B cell (primary cell): ENCODE data around the gene FGA. TPM values are rescaled to one million over a fixed set of nuclear protein-coding genes. Genes with fewer than 3 reads are reported as not detected.

ENCODE experiments used
- ATAC-seq: fragments of 200-7000 bp; cut with Tn5 transposase; one replicate; pipeline ENCODE4 v1.10.0; 2021; ENCODE audit warnings: low read depth, mild to moderate bottlenecking, moderate number of reproducible peaks, moderate library complexity
- CTCF ChIA-PET: fragments of 350-600 bp; sonication (Branson Sonifier 250); formaldehyde crosslinking; loops from one replicate; lab custom pipeline; 2021; ENCODE audit warnings: antibody characterized with exemption, inconsistent platforms; lab: Charles Lee
- POLR2A ChIA-PET: fragments of 350-600 bp; sonication (Branson Sonifier 250); formaldehyde crosslinking; loops from one replicate; lab custom pipeline; 2021; ENCODE audit warnings: antibody characterized with exemption; lab: Charles Lee
- DNase-seq: peaks from one replicate; pipeline ENCODE4 v3.0.0; 2013
- H2AFZ ChIP-seq: 2 replicates; pipeline ENCODE4 v1.6.1; 2012; ENCODE audit warnings: mild to moderate bottlenecking, low read depth, low read length; ENCODE audit not compliant: insufficient read depth, poor library complexity, severe bottlenecking
- H3K27ac ChIP-seq, 2 donors: 1 replicate in 1 of 2; 2 replicates in 1 of 2; pipeline ENCODE4 v1.5.1; 2012 to 2013; ENCODE audit warnings: low read length in 2 of 2, mild to moderate bottlenecking in 2 of 2, moderate library complexity in 1 of 2
- H3K27me3 ChIP-seq, 4 experiments: fragments of 200-600 bp in 1 of 4; sonication (generic) in 1 of 4; replicated peaks in 1 of 4; 1 replicate in 2 of 4; 2 replicates in 2 of 4; pipeline versions ENCODE4 v1.6.1 to v1.7.0; 2013 to 2016; ENCODE audit warnings: low read length in 3 of 4, mild to moderate bottlenecking in 2 of 4, mixed read lengths in 1 of 4, moderate library complexity in 1 of 4; ENCODE audit not compliant: insufficient read depth in 4 of 4, control insufficient read depth in 3 of 4; ENCODE audit errors: control extremely low read depth in 1 of 4
- H3K36me3 ChIP-seq, 2 experiments: replicated peaks in 1 of 2; 1 replicate in 1 of 2; 2 replicates in 1 of 2; pipeline versions ENCODE4 v1.6.1 to v1.7.1; 2013; ENCODE audit warnings: low read length in 1 of 2; ENCODE audit not compliant: insufficient read depth in 2 of 2, control insufficient read depth in 1 of 2; ENCODE audit errors: control extremely low read depth in 1 of 2, extremely low read depth in 1 of 2
- H3K4me1 ChIP-seq, 2 donors: fragments of 200-600 bp in 1 of 2; sonication (generic) in 1 of 2; 1 replicate in 1 of 2; 2 replicates in 1 of 2; pipeline versions ENCODE4 v1.5.1 to v1.6.1; 2013 to 2017; ENCODE audit warnings: low read length in 2 of 2; ENCODE audit not compliant: control insufficient read depth in 2 of 2, insufficient read depth in 2 of 2
- H3K4me2 ChIP-seq: replicated peaks from 2 replicates; pipeline ENCODE3; 2012; ENCODE audit warnings: mild to moderate bottlenecking, low read depth, low read length; ENCODE audit not compliant: poor library complexity, severe bottlenecking
- H3K4me3 ChIP-seq, 5 experiments: fragments of 200-600 bp in 1 of 5; sonication (generic) in 1 of 5; 1 replicate in 3 of 5; 2 replicates in 2 of 5; pipeline versions ENCODE4 v1.5.1 to v1.7.0; 2011 to 2016; ENCODE audit warnings: low read length in 4 of 5, mild to moderate bottlenecking in 4 of 5, low read depth in 2 of 5, control low read depth in 1 of 5, moderate library complexity in 1 of 5; ENCODE audit not compliant: insufficient read depth in 1 of 5; ENCODE audit errors: control extremely low read depth in 1 of 5, extremely low read depth in 1 of 5
- H3K79me2 ChIP-seq: fragments of 200-600 bp; sonication (generic); one replicate; pipeline ENCODE4 v1.6.0; 2016; ENCODE audit warnings: low read length; ENCODE audit not compliant: control insufficient read depth, insufficient read depth
- H3K9ac ChIP-seq: fragments of 200-600 bp; sonication (generic); 2 replicates; pipeline ENCODE4 v1.6.1; 2017; ENCODE audit warnings: mild to moderate bottlenecking, low read length, moderate library complexity
- H3K9me3 ChIP-seq, 3 donors: one replicate each; pipeline versions ENCODE4 v1.6.1 to v1.7.1; 2013; ENCODE audit warnings: low read length in 2 of 3; ENCODE audit not compliant: control insufficient read depth in 2 of 3, insufficient read depth in 1 of 3; ENCODE audit errors: control extremely low read depth in 1 of 3
- H4K20me1 ChIP-seq: 2 replicates; pipeline ENCODE4 v1.6.0; 2012; ENCODE audit warnings: mild to moderate bottlenecking, low read length; ENCODE audit not compliant: insufficient read depth, control insufficient read depth, poor library complexity, severe bottlenecking
- H3K27ac Mint-ChIP-seq: one replicate; pipeline ENCODE4 v1.8.0; 2021; ENCODE audit warnings: mixed read lengths
- H3K27me3 Mint-ChIP-seq: one replicate; pipeline ENCODE4 v1.8.0; 2021; ENCODE audit warnings: mixed read lengths
- H3K4me1 Mint-ChIP-seq: one replicate; pipeline ENCODE4 v1.8.0; 2021; ENCODE audit warnings: mixed read lengths
- H3K4me3 Mint-ChIP-seq: one replicate; pipeline ENCODE4 v1.8.0; 2021; ENCODE audit warnings: mixed read lengths
- H3K9me3 Mint-ChIP-seq: one replicate; pipeline ENCODE4 v1.8.0; 2022; ENCODE audit warnings: mixed read lengths; ENCODE audit not compliant: insufficient read depth
- EZH2 ChIP-seq: IDR thresholded peaks from 2 replicates; pipeline ENCODE4 v1.6.1; 2012; ENCODE audit warnings: borderline replicate concordance, low read depth, mild to moderate bottlenecking, moderate library complexity, low read length; ENCODE audit not compliant: insufficient read depth, poor library complexity, severe bottlenecking
- WGBS: methylation state at CpG from one replicate; pipeline ENCODE4 v1.1.5; 2013; ENCODE audit warnings: missing lambda C conversion rate; ENCODE audit not compliant: insufficient coverage; 5-methylcytosine and 5-hydroxymethylcytosine counted together
- intact Hi-C: fragments of 100-400 bp; cut with micrococcal nuclease; formaldehyde crosslinking; loops from one replicate; pipeline ENCODE4 v1.10.0; 2022
- polyA plus RNA-seq: library from polyadenylated mRNA; depleted of rRNA; stranded (reverse); fragments of >200 nt; gene quantifications from 2 replicates; pipeline ENCODE4 v1.2.3, GENCODE V29; 2012
- total RNA-seq, 2 donors: library from RNA; stranded (reverse); fragments of 120-200 nt in 1 of 2; gene quantifications; 1 replicate in 1 of 2; 2 replicates in 1 of 2; pipeline versions ENCODE4 v1.2.3 to v1.2.4, GENCODE V29; 2013 to 2022
- TF ChIP-seq, protein P1 (sequence below): fragments of 200-600 bp; IDR thresholded peaks from one replicate; pipeline ENCODE4 v1.8.0; 2022; ENCODE audit warnings: antibody characterized with exemption, mild to moderate bottlenecking

The FGA gene
- total and polyA plus RNA-seq, 2 donors (not counting 1 experiment from before 2014, with no cell fraction given) = not detected

DNA sequence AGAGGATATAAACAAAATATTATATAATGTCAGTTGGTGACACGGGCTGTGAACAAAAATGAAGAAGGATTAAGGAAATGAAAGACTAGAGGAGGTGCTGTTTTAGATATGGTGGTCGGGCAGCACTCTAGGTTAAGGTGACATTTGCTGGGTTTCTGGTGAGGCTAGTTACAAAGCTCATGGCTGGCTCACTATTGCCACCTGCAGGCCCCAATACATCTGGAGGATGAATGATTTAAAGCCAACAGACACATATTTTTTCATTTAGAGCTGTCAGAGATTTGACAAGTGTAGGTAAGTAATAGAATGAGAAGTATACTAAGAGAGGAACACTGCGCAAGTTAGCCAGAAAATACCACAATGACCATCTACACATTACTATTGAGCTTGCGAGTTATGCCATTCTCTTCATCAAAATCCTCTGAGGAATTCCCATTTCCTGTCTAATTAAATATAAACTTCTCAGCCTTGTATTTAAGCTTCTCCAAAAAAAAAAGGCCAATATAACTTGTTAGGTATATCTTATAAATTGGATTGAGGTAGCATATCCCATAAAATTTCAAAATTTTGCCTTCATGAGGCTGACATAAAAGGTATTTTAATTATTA is 28.3 kb upstream of the FGA start:
- no peak overlapping the region for H3K4me3 Mint-ChIP-seq
- no peaks in the 10 kb centered on the region for H3K9me3 Mint-ChIP-seq
- WGBS = 12% methylated on average over 2 of the region's 4 CpGs
- Histone ChIP-seq H3K4me2 (no peak overlapping the region), H3K9me3 (peaks cover 0 to 3% (median 1%) of the 10 kb centered on the region in 3 donors), H3K4me1 (peaks cover 11 to 13% of the 10 kb centered on the region in 2 donors), H2AFZ (no peak overlapping the region), H3K9ac (no peak overlapping the region), H3K79me2 (no peaks in the 10 kb centered on the region), H3K36me3 (no peaks in the 10 kb centered on the region), H3K4me3 (no peak overlapping the region), H3K27ac (no peak overlapping the region), H3K27me3 (no peaks in the 10 kb centered on the region), H4K20me1 (no peaks in the 10 kb centered on the region)
- peak; percentile 74 for DNase-seq
- no peak overlapping the region for H3K27ac Mint-ChIP-seq
- TF ChIP-seq, protein P1, sequence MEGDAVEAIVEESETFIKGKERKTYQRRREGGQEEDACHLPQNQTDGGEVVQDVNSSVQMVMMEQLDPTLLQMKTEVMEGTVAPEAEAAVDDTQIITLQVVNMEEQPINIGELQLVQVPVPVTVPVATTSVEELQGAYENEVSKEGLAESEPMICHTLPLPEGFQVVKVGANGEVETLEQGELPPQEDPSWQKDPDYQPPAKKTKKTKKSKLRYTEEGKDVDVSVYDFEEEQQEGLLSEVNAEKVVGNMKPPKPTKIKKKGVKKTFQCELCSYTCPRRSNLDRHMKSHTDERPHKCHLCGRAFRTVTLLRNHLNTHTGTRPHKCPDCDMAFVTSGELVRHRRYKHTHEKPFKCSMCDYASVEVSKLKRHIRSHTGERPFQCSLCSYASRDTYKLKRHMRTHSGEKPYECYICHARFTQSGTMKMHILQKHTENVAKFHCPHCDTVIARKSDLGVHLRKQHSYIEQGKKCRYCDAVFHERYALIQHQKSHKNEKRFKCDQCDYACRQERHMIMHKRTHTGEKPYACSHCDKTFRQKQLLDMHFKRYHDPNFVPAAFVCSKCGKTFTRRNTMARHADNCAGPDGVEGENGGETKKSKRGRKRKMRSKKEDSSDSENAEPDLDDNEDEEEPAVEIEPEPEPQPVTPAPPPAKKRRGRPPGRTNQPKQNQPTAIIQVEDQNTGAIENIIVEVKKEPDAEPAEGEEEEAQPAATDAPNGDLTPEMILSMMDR = peak; percentile 69
- TF ChIP-seq EZH2 = no peak
- H3K4me1 Mint-ChIP-seq = peaks cover 15% of the 10 kb centered on the region
- intact Hi-C loops = loop anchor here (1.0 to 5.0 kb wide), 4 partner anchors 60 to 758 kb away; partner anchors contain the start of gene MAP9
- peak; percentile 68 for ATAC-seq
- ChIA-PET CTCF (interaction anchor here (0.9 to 13.8 kb wide), 6 partner anchors 10 to 63 kb away, joined by 3 to 357 read pairs (median 4); partner anchors contain the start of genes FGB and PLRG1), POLR2A (interaction anchor here (0.6 kb wide), 1 partner anchor 69 kb away, joined by 3 read pairs; the partner anchor contains the start of gene PLRG1)
- H3K27me3 Mint-ChIP-seq = peaks cover 5% of the 10 kb centered on the region

GRCh38 chr4:154617820-154618317 is 27.3 kb upstream of the FGA start:
- ATAC-seq = no peak
- no peak for DNase-seq
- Mint-ChIP-seq H3K4me1 (peaks cover 15% of the 10 kb centered on the region), H3K4me3 (no peak overlapping the region), H3K27ac (no peak overlapping the region), H3K27me3 (peaks cover 9% of the 10 kb centered on the region), H3K9me3 (no peaks in the 10 kb centered on the region)
- ChIA-PET CTCF (interaction anchor here (0.8 to 13.8 kb wide), 4 partner anchors 12 to 286 kb away, joined by 3 to 357 read pairs (median 5); partner anchors contain the start of genes FGB and PLRG1), POLR2A (no interaction called here)
- H3K4me2 ChIP-seq = no peak overlapping the region
- no peaks in the 10 kb centered on the region for H3K27me3 ChIP-seq
- H3K9me3 ChIP-seq = peaks cover 0 to 3% (median 1%) of the 10 kb centered on the region in 3 donors
- no peaks in the 10 kb centered on the region for H3K36me3 ChIP-seq
- peak overlapping the region; percentile 3 for H2AFZ ChIP-seq
- H3K27ac ChIP-seq = no peak overlapping the region
- WGBS = 100% methylated on average over 1 of the region's 5 CpGs
- H4K20me1 ChIP-seq = no peaks in the 10 kb centered on the region
- no peak overlapping the region for H3K9ac ChIP-seq
- H3K4me3 ChIP-seq = no peak overlapping the region
- H3K79me2 ChIP-seq = no peaks in the 10 kb centered on the region
- TF ChIP-seq, protein P1 = no peak
- no peak for TF ChIP-seq EZH2
- H3K4me1 ChIP-seq = peaks cover 11 to 13% of the 10 kb centered on the region in 2 donors
- intact Hi-C loops = loop anchor here (1.0 to 5.0 kb wide), 4 partner anchors 59 to 759 kb away; partner anchors contain the start of gene MAP9
